GM23338 (cell line): ENCODE data around the gene IRS4. TPM values are rescaled to one million over a fixed set of nuclear protein-coding genes. Genes with fewer than 3 reads are reported as not detected.

Experiments used
- ATAC-seq: fragments of 200-7000 bp; cut with Tn5 transposase; 3 replicates; pipeline ENCODE4 v1.9.1; 2020
- DNase-seq: peaks from one replicate; pipeline ENCODE4 v3.0.0-alpha.2; 2015; ENCODE audit warnings: low spot score
- H2AFZ ChIP-seq: fragments of 200-600 bp; sonication (generic); 2 replicates; pipeline ENCODE4 v1.8.0; 2016; ENCODE audit warnings: antibody characterized with exemption, mild to moderate bottlenecking, moderate library complexity
- H3F3A ChIP-seq: fragments of 200-600 bp; sonication (generic); replicated peaks from 2 replicates; pipeline ENCODE4 v1.8.0; 2017; ENCODE audit warnings: antibody characterized with exemption, mixed run types, low read depth
- H3K27ac ChIP-seq: fragments of 200-600 bp; sonication (generic); 2 replicates; pipeline ENCODE4 v1.6.1; 2016; ENCODE audit warnings: low read depth
- H3K27me3 ChIP-seq: fragments of 200-600 bp; sonication (generic); 2 replicates; pipeline ENCODE4 v1.8.0; 2016; ENCODE audit warnings: mild to moderate bottlenecking, mixed run types, moderate library complexity; ENCODE audit not compliant: insufficient read depth
- H3K36me3 ChIP-seq: fragments of 200-600 bp; sonication (generic); 2 replicates; pipeline ENCODE4 v1.8.0; 2016; ENCODE audit warnings: mild to moderate bottlenecking; ENCODE audit not compliant: insufficient read depth
- H3K4me1 ChIP-seq: fragments of 200-600 bp; sonication (generic); 2 replicates; pipeline ENCODE4 v1.8.0; 2016; ENCODE audit warnings: mild to moderate bottlenecking, moderate library complexity; ENCODE audit not compliant: insufficient read depth
- H3K4me2 ChIP-seq: fragments of 200-600 bp; sonication (generic); 2 replicates; pipeline ENCODE4 v1.7.1; 2017; ENCODE audit warnings: mixed run types
- H3K4me3 ChIP-seq: fragments of 200-600 bp; sonication (generic); 2 replicates; pipeline ENCODE4 v1.6.1; 2016; ENCODE audit warnings: mixed run types
- H3K79me2 ChIP-seq: fragments of 200-600 bp; sonication (generic); replicated peaks from 2 replicates; pipeline ENCODE4 v1.8.0; 2017; ENCODE audit warnings: mild to moderate bottlenecking; ENCODE audit not compliant: insufficient read depth
- H3K9me2 ChIP-seq: fragments of 200-600 bp; sonication (generic); 2 replicates; pipeline ENCODE4 v1.8.0; 2017; ENCODE audit not compliant: insufficient read depth
- H4K20me1 ChIP-seq: fragments of 200-600 bp; sonication (generic); replicated peaks from 2 replicates; pipeline ENCODE4 v1.8.0; 2017; ENCODE audit warnings: mild to moderate bottlenecking; ENCODE audit not compliant: insufficient read depth
- H3K27ac Mint-ChIP-seq: 2 replicates; pipeline ENCODE4 v1.8.0; 2020; ENCODE audit warnings: inconsistent platforms, mild to moderate bottlenecking, moderate library complexity, mixed read lengths
- H3K27me3 Mint-ChIP-seq: 3 replicates; pipeline ENCODE4 v1.8.0; 2022; ENCODE audit warnings: low read depth, mild to moderate bottlenecking, moderate library complexity, mixed read lengths, inconsistent platforms; ENCODE audit not compliant: insufficient read depth, poor library complexity
- H3K36me3 Mint-ChIP-seq: 3 replicates; pipeline ENCODE4 v1.8.0; 2021; ENCODE audit warnings: low read depth, mild to moderate bottlenecking, inconsistent platforms, moderate library complexity, mixed read lengths
- H3K4me1 Mint-ChIP-seq: 3 replicates; pipeline ENCODE4 v1.8.0; 2020; ENCODE audit warnings: mild to moderate bottlenecking, inconsistent platforms, mixed read lengths
- H3K4me3 Mint-ChIP-seq: 3 replicates; pipeline ENCODE4 v1.8.0; 2021; ENCODE audit warnings: moderate library complexity, mild to moderate bottlenecking, inconsistent platforms, mixed read lengths
- H3K9me3 Mint-ChIP-seq: 3 replicates; pipeline ENCODE4 v1.8.0; 2020; ENCODE audit warnings: moderate library complexity, mild to moderate bottlenecking, inconsistent platforms, mixed read lengths
- CREB1 ChIP-seq: fragments of 250-450 bp; sonication (Bioruptor Pico); IDR thresholded peaks from 2 replicates; pipeline ENCODE4 v1.5.0; 2020; ENCODE audit warnings: low read depth, mild to moderate bottlenecking, moderate library complexity
- CTCF ChIP-seq, 2 experiments: fragments of 200-600 bp in 1 of 2; sonication (generic) in 1 of 2; conservative IDR thresholded peaks; 2 replicates each; pipeline versions ENCODE4 v1.5.1 to v1.6.1; 2016 to 2017; ENCODE audit warnings: antibody characterized with exemption in 2 of 2, low read depth in 2 of 2, mild to moderate bottlenecking in 2 of 2, moderate library complexity in 1 of 2
- EZH2 ChIP-seq: fragments of 200-600 bp; sonication (generic); IDR thresholded peaks from one replicate; pipeline ENCODE4 v1.8.0; 2017; ENCODE audit warnings: antibody characterized with exemption, mild to moderate bottlenecking, low read depth; ENCODE audit not compliant: unreplicated experiment
- JUNB ChIP-seq: IDR thresholded peaks from one replicate; pipeline ENCODE4 v1.6.1; 2016; ENCODE audit warnings: antibody characterized with exemption; ENCODE audit not compliant: unreplicated experiment
- NANOG ChIP-seq: IDR thresholded peaks from 2 replicates; pipeline ENCODE4 v1.6.1; 2016; ENCODE audit warnings: antibody characterized with exemption, borderline replicate concordance
- POLR2AphosphoS5 ChIP-seq: IDR thresholded peaks from 2 replicates; pipeline ENCODE4 v1.6.1; 2016; ENCODE audit warnings: antibody characterized with exemption, low read depth
- STAT1 ChIP-seq: IDR thresholded peaks from one replicate; pipeline ENCODE4 v1.6.1; 2016; ENCODE audit warnings: antibody characterized with exemption; ENCODE audit not compliant: unreplicated experiment
- ZNF331 ChIP-seq: fragments of 250-450 bp; sonication (Bioruptor Pico); IDR thresholded peaks from 2 replicates; pipeline ENCODE4 v1.5.0; 2020; ENCODE audit warnings: low read depth, mild to moderate bottlenecking, moderate library complexity
- polyA plus RNA-seq: library from polyadenylated mRNA; unstranded; fragments of >200 nt; fragmentation: Nextera tagmentation; extraction: Ambion mirVana; gene quantifications from 2 replicates; pipeline ENCODE4 v1.2.1, GENCODE V29; 2016
- total RNA-seq: library from RNA; depleted of rRNA; stranded (reverse); fragments of >200 nt; shearing (Covaris generic); gene quantifications from 2 replicates; pipeline ENCODE4 v1.2.3, GENCODE V29; 2014
- TF ChIP-seq, protein P1 (sequence below): IDR thresholded peaks from 2 replicates; pipeline ENCODE4 v1.6.1; 2016; ENCODE audit warnings: antibody characterized with exemption

Gene IRS4
- total and polyA plus RNA-seq, 2 experiments from 2014 or later: 1.3 to 15.2 TPM

GRCh38 chrX:108731153-108731552 is 5.2 kb downstream of the IRS4 start:
- Mint-ChIP-seq H3K4me1 (peaks cover 50% of the 10 kb centered on the region), H3K9me3 (peaks cover 27% of the 10 kb centered on the region), H3K27me3 (peaks cover 31% of the 10 kb centered on the region), H3K36me3 (peaks cover 29% of the 10 kb centered on the region), H3K4me3 (peak overlapping the region; percentile 72), H3K27ac (no peak overlapping the region)
- Histone ChIP-seq H3K9me2 (no peaks in the 10 kb centered on the region), H3K27ac (peak overlapping the region; percentile 60), H3F3A (no peaks in the 10 kb centered on the region), H3K4me1 (peaks cover 41% of the 10 kb centered on the region), H3K4me3 (peak overlapping the region; percentile 48), H3K79me2 (peaks cover 12% of the 10 kb centered on the region; the same call in 1 of the 2 replicates), H3K4me2 (peak overlapping the region; percentile 58), H3K27me3 (peaks cover 30% of the 10 kb centered on the region), H3K36me3 (no peaks in the 10 kb centered on the region; the same call in 1 of the 2 replicates), H2AFZ (no peak overlapping the region), H4K20me1 (no peaks in the 10 kb centered on the region)
- TF ChIP-seq POLR2AphosphoS5 (no peak), ZNF331 (CRISPR knock-in tag) (no peak), CREB1 (CRISPR knock-in tag) (no peak), CTCF (conservative IDR thresholded peaks at IDR 0.05; ENCODE audit: low read depth in 2 of 2) (no peak), EZH2 (no peak), STAT1 (no peak), JUNB (no peak), NANOG (no peak)
- TF ChIP-seq, protein P1, sequence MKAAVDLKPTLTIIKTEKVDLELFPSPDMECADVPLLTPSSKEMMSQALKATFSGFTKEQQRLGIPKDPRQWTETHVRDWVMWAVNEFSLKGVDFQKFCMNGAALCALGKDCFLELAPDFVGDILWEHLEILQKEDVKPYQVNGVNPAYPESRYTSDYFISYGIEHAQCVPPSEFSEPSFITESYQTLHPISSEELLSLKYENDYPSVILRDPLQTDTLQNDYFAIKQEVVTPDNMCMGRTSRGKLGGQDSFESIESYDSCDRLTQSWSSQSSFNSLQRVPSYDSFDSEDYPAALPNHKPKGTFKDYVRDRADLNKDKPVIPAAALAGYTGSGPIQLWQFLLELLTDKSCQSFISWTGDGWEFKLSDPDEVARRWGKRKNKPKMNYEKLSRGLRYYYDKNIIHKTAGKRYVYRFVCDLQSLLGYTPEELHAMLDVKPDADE: no peak
- ATAC-seq: no peak
- DNase-seq: no peak

GRCh38 chrX:108726748-108727147 is 9.6 kb downstream of the IRS4 start:
- H3K4me3 Mint-ChIP-seq: no peak overlapping the region
- Histone ChIP-seq H3K4me3 (no peak overlapping the region), H3K27ac (peak overlapping the region; percentile 34; the same call in 1 of the 2 replicates), H3K4me2 (peak overlapping the region; percentile 5; the same call in 1 of the 2 replicates), H3F3A (no peaks in the 10 kb centered on the region), H3K79me2 (peaks cover 12% of the 10 kb centered on the region; the same call in 1 of the 2 replicates), H4K20me1 (no peaks in the 10 kb centered on the region), H3K36me3 (no peaks in the 10 kb centered on the region), H2AFZ (no peak overlapping the region), H3K9me2 (no peaks in the 10 kb centered on the region), H3K4me1 (peaks cover 55% of the 10 kb centered on the region), H3K27me3 (no peaks in the 10 kb centered on the region)
- no peak for DNase-seq
- no peaks in the 10 kb centered on the region for H3K36me3 Mint-ChIP-seq
- peaks cover 57% of the 10 kb centered on the region for H3K4me1 Mint-ChIP-seq
- no peaks in the 10 kb centered on the region for H3K27me3 Mint-ChIP-seq
- no peaks in the 10 kb centered on the region for H3K9me3 Mint-ChIP-seq
- no peak overlapping the region for H3K27ac Mint-ChIP-seq
- ATAC-seq: peak; percentile 54
- TF ChIP-seq EZH2 (no peak), CREB1 (CRISPR knock-in tag) (no peak), CTCF (conservative IDR thresholded peaks at IDR 0.05; ENCODE audit: low read depth in 2 of 2) (no peak)
- TF ChIP-seq, protein P1: no peak
